Fibroblast of skin of right quadriceps (primary cell): ENCODE data around the gene NEU4.
"Not testable (repeated sequence)": the region's sequence is repeated elsewhere in the genome, so short reads cannot be mapped to it uniquely, and the experiment has no call there.

ENCODE experiments used
- DNase-seq: peaks from one replicate; pipeline ENCODE4 v3.0.0-alpha.2; 2013

The NEU4 gene

GRCh38 chr2:241808721-241809382, at the start of gene NEU4:
NEU4 (plus strand) TSS chr2:241809193; CDS start chr2:241814485, 5,292 bp downstream.
- no peak for DNase-seq

- DNase-seq = not testable (repeated sequence)
These were observed 49.1 kb upstream of the NEU4 start for GRCh38 chr2:241759893-241760292.

- no peak for DNase-seq
These were observed 48.7 kb upstream of the NEU4 start for GRCh38 chr2:241760301-241760771.

- DNase-seq = no peak
These were observed 46.6 kb upstream of the NEU4 start for GRCh38 chr2:241762321-241762932.

GRCh38 chr2:241762933-241763369, 46.0 kb upstream of the NEU4 start:
- DNase-seq = no peak

GRCh38 chr2:241763551-241764274, 45.3 kb upstream of the NEU4 start:
- DNase-seq = no peak

GRCh38 chr2:241764275-241765241, 44.4 kb upstream of the NEU4 start:
- no peak for DNase-seq

GRCh38 chr2:241767464-241768250, 41.3 kb upstream of the NEU4 start:
- no peak for DNase-seq

GRCh38 chr2:241768251-241768711, 40.7 kb upstream of the NEU4 start:
- no peak for DNase-seq

GRCh38 chr2:241768850-241769249, 40.1 kb upstream of the NEU4 start:
- DNase-seq = no peak

GRCh38 chr2:241769819-241770184, 39.2 kb upstream of the NEU4 start:
- no peak for DNase-seq

GRCh38 chr2:241770185-241770935, 38.6 kb upstream of the NEU4 start:
- DNase-seq = no peak

- no peak for DNase-seq
These were observed 38.1 kb upstream of the NEU4 start for GRCh38 chr2:241770936-241771285.

GRCh38 chr2:241771286-241772062, 37.5 kb upstream of the NEU4 start:
- DNase-seq = peak; percentile 52

- no peak for DNase-seq
These were observed 36.9 kb upstream of the NEU4 start for GRCh38 chr2:241772063-241772499.

- DNase-seq = no peak
These were observed 35.2 kb upstream of the NEU4 start for GRCh38 chr2:241773511-241774418.

GRCh38 chr2:241774419-241775222, 34.4 kb upstream of the NEU4 start:
- DNase-seq = peak; percentile 80
